Prostate gland (tissue), 2 donors: ENCODE data around the gene CHCT1.

ENCODE experiments used
- CTCF ChIP-seq, 4 experiments: fragments of 200-600 bp in 2 of 4; fragments of 450-650 bp in 2 of 4; sonication (generic) in 2 of 4; IDR thresholded peaks; 1 replicate in 3 of 4; 2 replicates in 1 of 4; pipeline ENCODE4 v1.5.1; 2016 to 2019; ENCODE audit warnings: antibody characterized with exemption in 4 of 4, mild to moderate bottlenecking in 2 of 4, moderate library complexity in 2 of 4
- POLR2A ChIP-seq: fragments of 450-650 bp; IDR thresholded peaks from one replicate; pipeline ENCODE4 v1.6.1; 2016; ENCODE audit warnings: antibody characterized with exemption, mild to moderate bottlenecking
- POLR2AphosphoS5 ChIP-seq: sonication (generic); formaldehyde crosslinking; IDR thresholded peaks from one replicate; pipeline ENCODE4 v1.6.1; 2017; ENCODE audit warnings: antibody characterized with exemption

GRCh38 chr17:60412701-60413100 is 9.6 kb upstream of the CHCT1 start:
- TF ChIP-seq CTCF (IDR thresholded peaks at IDR 0.05), result no peak
- TF ChIP-seq POLR2A, result no peak
- no peak for TF ChIP-seq POLR2AphosphoS5
